ENCODE measurements around the gene ENGASE.

ENGASE gene

GRCh38 chr17:79113699-79114457 is 39.3 kb downstream of the ENGASE start:
- H3K9me2 ChIP-seq (replicated peaks; ENCODE audit: low read depth, low read length): no peaks in the 10 kb centered on the region
- H2AFZ ChIP-seq (ENCODE audit: low read length): no peak overlapping the region
- H3K9ac ChIP-seq (ENCODE audit: low read depth, low read length, poor library complexity, severe bottlenecking): no peak overlapping the region
- no peaks in the 10 kb centered on the region for H3K36me3 ChIP-seq (ENCODE audit: insufficient read depth, low read length)
- H3K4me1 ChIP-seq (ENCODE audit: insufficient read depth, low read length, poor library complexity, severe bottlenecking): no peaks in the 10 kb centered on the region
- TF ChIP-seq CTCF (conservative IDR thresholded peaks at IDR 0.05; ENCODE audit: low read length) (no peak), EZH2phosphoT487 (IDR thresholded peaks at IDR 0.05; ENCODE audit: borderline replicate concordance) (no peak)
- no peaks in the 10 kb centered on the region for H3K79me2 ChIP-seq (ENCODE audit: insufficient read depth, low read length)
- no peaks in the 10 kb centered on the region for H3K27me3 ChIP-seq (ENCODE audit: insufficient read depth, low read length, poor library complexity, severe bottlenecking)
- no peak overlapping the region for H3K4me3 ChIP-seq (ENCODE audit: low read length, poor library complexity, severe bottlenecking)
- H4K20me1 ChIP-seq (ENCODE audit: insufficient read depth, low read length, poor library complexity, severe bottlenecking): no peaks in the 10 kb centered on the region
- no peaks in the 10 kb centered on the region for H3F3A ChIP-seq (ENCODE audit: low read depth)
- H3K4me2 ChIP-seq (ENCODE audit: low read depth, low read length, poor library complexity, severe bottlenecking): no peak overlapping the region
- H3K9me3 ChIP-seq (ENCODE audit: insufficient read depth, low read depth, low read length): no peaks in the 10 kb centered on the region

- Histone ChIP-seq H4K20me1 (ENCODE audit: insufficient read depth, low read length, poor library complexity, severe bottlenecking) (no peaks in the 10 kb centered on the region), H3K79me2 (ENCODE audit: insufficient read depth, low read length) (no peaks in the 10 kb centered on the region), H3F3A (ENCODE audit: low read depth) (no peaks in the 10 kb centered on the region), H3K9ac (ENCODE audit: low read depth, low read length, poor library complexity, severe bottlenecking) (no peak overlapping the region), H3K27me3 (ENCODE audit: insufficient read depth, low read length, poor library complexity, severe bottlenecking) (no peaks in the 10 kb centered on the region), H3K4me1 (ENCODE audit: insufficient read depth, low read length, poor library complexity, severe bottlenecking) (no peaks in the 10 kb centered on the region), H3K4me2 (ENCODE audit: low read depth, low read length, poor library complexity, severe bottlenecking) (no peak overlapping the region), H3K36me3 (ENCODE audit: insufficient read depth, low read length) (no peaks in the 10 kb centered on the region), H3K9me2 (replicated peaks; ENCODE audit: low read depth, low read length) (no peaks in the 10 kb centered on the region), H3K4me3 (ENCODE audit: low read length, poor library complexity, severe bottlenecking) (no peak overlapping the region), H3K9me3 (ENCODE audit: insufficient read depth, low read depth, low read length) (no peaks in the 10 kb centered on the region), H2AFZ (ENCODE audit: low read length) (no peak overlapping the region)
- TF ChIP-seq EZH2phosphoT487 (IDR thresholded peaks at IDR 0.05; ENCODE audit: borderline replicate concordance) (no peak), CTCF (conservative IDR thresholded peaks at IDR 0.05; ENCODE audit: low read length) (no peak)
These were observed 40.1 kb downstream of the ENGASE start for GRCh38 chr17:79114458-79115301.

GRCh38 chr17:79115487-79115886 is 40.9 kb downstream of the ENGASE start:
- H3K27me3 ChIP-seq (ENCODE audit: insufficient read depth, low read length, poor library complexity, severe bottlenecking): no peaks in the 10 kb centered on the region
- no peaks in the 10 kb centered on the region for H3K9me3 ChIP-seq (ENCODE audit: insufficient read depth, low read depth, low read length)
- no peaks in the 10 kb centered on the region for H3K4me1 ChIP-seq (ENCODE audit: insufficient read depth, low read length, poor library complexity, severe bottlenecking)
- TF ChIP-seq CTCF (conservative IDR thresholded peaks at IDR 0.05; ENCODE audit: low read length): no peak
- TF ChIP-seq EZH2phosphoT487 (IDR thresholded peaks at IDR 0.05; ENCODE audit: borderline replicate concordance): no peak
- H2AFZ ChIP-seq (ENCODE audit: low read length): no peak overlapping the region
- H3K4me2 ChIP-seq (ENCODE audit: low read depth, low read length, poor library complexity, severe bottlenecking): no peak overlapping the region
- H3K9me2 ChIP-seq (replicated peaks; ENCODE audit: low read depth, low read length): no peaks in the 10 kb centered on the region
- H3K4me3 ChIP-seq (ENCODE audit: low read length, poor library complexity, severe bottlenecking): no peak overlapping the region
- no peaks in the 10 kb centered on the region for H3K79me2 ChIP-seq (ENCODE audit: insufficient read depth, low read length)
- no peak overlapping the region for H3K9ac ChIP-seq (ENCODE audit: low read depth, low read length, poor library complexity, severe bottlenecking)
- H3F3A ChIP-seq (ENCODE audit: low read depth): no peaks in the 10 kb centered on the region
- no peaks in the 10 kb centered on the region for H3K36me3 ChIP-seq (ENCODE audit: insufficient read depth, low read length)
- no peaks in the 10 kb centered on the region for H4K20me1 ChIP-seq (ENCODE audit: insufficient read depth, low read length, poor library complexity, severe bottlenecking)
